ENCODE data around the gene ST6GAL1. TPM values are rescaled to one million over a fixed set of nuclear protein-coding genes. Genes with fewer than 3 reads are reported as not detected.
A peak's percentile ranks its signal among the peaks of the same experiment; 100 is the strongest.

Gene ST6GAL1
- total and polyA plus RNA-seq, 2 of the 13 experiments (the other 11 are each of a cell fraction or from before 2014, with no cell fraction given): 79.9 to 164 TPM

GRCh38 chr3:187080799-187081450, 150.6 kb downstream of the ST6GAL1 start (continued):
- TF ChIP-seq GABPA (IDR thresholded peaks at IDR 0.05; ENCODE audit: low read depth, low read length) (no peak), GABPA (CRISPR knock-in tag; IDR thresholded peaks at IDR 0.05; ENCODE audit: low read depth) (0 out of 2 replicates have a peak, but pooled peaks have one; percentile 20), ZNF160 (CRISPR knock-in tag; IDR thresholded peaks at IDR 0.05) (no peak), ATAD3A (CRISPR knock-in tag; IDR thresholded peaks at IDR 0.05) (no peak), JUND (CRISPR knock-in tag; IDR thresholded peaks at IDR 0.05) (no peak), ZNF83 (CRISPR knock-in tag; IDR thresholded peaks at IDR 0.05; ENCODE audit: borderline replicate concordance) (no peak), CREB1 (IDR thresholded peaks at IDR 0.05) (no peak), CREB1 (CRISPR knock-in tag; IDR thresholded peaks at IDR 0.05) (peak; percentile 67), MIXL1 (CRISPR knock-in tag; IDR thresholded peaks at IDR 0.05) (0 out of 2 replicates have a peak, but pooled peaks have one; percentile 14), HMG20B (CRISPR knock-in tag; conservative IDR thresholded peaks at IDR 0.05) (no peak), EP300 (IDR thresholded peaks at IDR 0.05; ENCODE audit: low read depth in 2 of 2, low read length in 2 of 2) (peak; percentile 21 to 60; a peak in 2 of 4 replicates), EP300 (CRISPR knock-in tag; IDR thresholded peaks at IDR 0.05; ENCODE audit: borderline replicate concordance) (no peak), FOXK1 (CRISPR knock-in tag; IDR thresholded peaks at IDR 0.05; ENCODE audit: borderline replicate concordance, low read depth) (peak; percentile 45; the same call in 1 of the 2 replicates), ZNF574 (CRISPR knock-in tag; IDR thresholded peaks at IDR 0.05) (0 out of 2 replicates have a peak, but pooled peaks have one; percentile 15), XRCC5 (optimal IDR thresholded peaks at IDR 0.05; ENCODE audit: low read length) (no peak), RBFOX2 (IDR thresholded peaks at IDR 0.05; ENCODE audit: low read depth, low read length) (no peak), DBP (CRISPR knock-in tag; IDR thresholded peaks at IDR 0.05; ENCODE audit: not compliant biosample characterization) (no peak)
- TF ChIP-seq, protein P1, sequence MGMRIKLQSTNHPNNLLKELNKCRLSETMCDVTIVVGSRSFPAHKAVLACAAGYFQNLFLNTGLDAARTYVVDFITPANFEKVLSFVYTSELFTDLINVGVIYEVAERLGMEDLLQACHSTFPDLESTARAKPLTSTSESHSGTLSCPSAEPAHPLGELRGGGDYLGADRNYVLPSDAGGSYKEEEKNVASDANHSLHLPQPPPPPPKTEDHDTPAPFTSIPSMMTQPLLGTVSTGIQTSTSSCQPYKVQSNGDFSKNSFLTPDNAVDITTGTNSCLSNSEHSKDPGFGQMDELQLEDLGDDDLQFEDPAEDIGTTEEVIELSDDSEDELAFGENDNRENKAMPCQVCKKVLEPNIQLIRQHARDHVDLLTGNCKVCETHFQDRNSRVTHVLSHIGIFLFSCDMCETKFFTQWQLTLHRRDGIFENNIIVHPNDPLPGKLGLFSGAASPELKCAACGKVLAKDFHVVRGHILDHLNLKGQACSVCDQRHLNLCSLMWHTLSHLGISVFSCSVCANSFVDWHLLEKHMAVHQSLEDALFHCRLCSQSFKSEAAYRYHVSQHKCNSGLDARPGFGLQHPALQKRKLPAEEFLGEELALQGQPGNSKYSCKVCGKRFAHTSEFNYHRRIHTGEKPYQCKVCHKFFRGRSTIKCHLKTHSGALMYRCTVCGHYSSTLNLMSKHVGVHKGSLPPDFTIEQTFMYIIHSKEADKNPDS (CRISPR knock-in tag; IDR thresholded peaks at IDR 0.05): no peak
- TF ChIP-seq, protein P2, sequence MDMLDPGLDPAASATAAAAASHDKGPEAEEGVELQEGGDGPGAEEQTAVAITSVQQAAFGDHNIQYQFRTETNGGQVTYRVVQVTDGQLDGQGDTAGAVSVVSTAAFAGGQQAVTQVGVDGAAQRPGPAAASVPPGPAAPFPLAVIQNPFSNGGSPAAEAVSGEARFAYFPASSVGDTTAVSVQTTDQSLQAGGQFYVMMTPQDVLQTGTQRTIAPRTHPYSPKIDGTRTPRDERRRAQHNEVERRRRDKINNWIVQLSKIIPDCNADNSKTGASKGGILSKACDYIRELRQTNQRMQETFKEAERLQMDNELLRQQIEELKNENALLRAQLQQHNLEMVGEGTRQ (IDR thresholded peaks at IDR 0.05; ENCODE audit: low read depth, low read length): peak; percentile 24; the same call in 1 of the 2 replicates
- TF ChIP-seq, protein P2 (CRISPR knock-in tag; IDR thresholded peaks at IDR 0.05; ENCODE audit: borderline replicate concordance): no peak

Data from HepG2 (cell line).